Lower lobe of right lung (tissue), 2 donors: ENCODE results near the gene OLIG1. TPM values are rescaled to one million over a fixed set of nuclear protein-coding genes. Genes with fewer than 3 reads are reported as not detected.

Source experiments
- ATAC-seq, 2 donors: fragments of 200-7000 bp; cut with Tn5 transposase; one replicate each; pipeline ENCODE4 v1.9.1; 2020 to 2022; ENCODE audit warnings: mild to moderate bottlenecking in 2 of 2, moderate library complexity in 2 of 2
- DNase-seq: peaks from one replicate; pipeline ENCODE4 v3.0.0-alpha.2; 2020
- H3K27ac ChIP-seq: fragments of 200-600 bp; one replicate; pipeline ENCODE4 v1.8.0; 2022
- H3K27me3 ChIP-seq: fragments of 200-600 bp; one replicate; pipeline ENCODE4 v1.8.0; 2022; ENCODE audit warnings: low read depth
- H3K36me3 ChIP-seq: fragments of 200-600 bp; one replicate; pipeline ENCODE4 v1.8.0; 2022; ENCODE audit warnings: mild to moderate bottlenecking
- H3K4me1 ChIP-seq: fragments of 200-600 bp; one replicate; pipeline ENCODE4 v1.8.0; 2022
- H3K4me3 ChIP-seq: fragments of 200-600 bp; one replicate; pipeline ENCODE4 v1.8.0; 2022; ENCODE audit warnings: mild to moderate bottlenecking
- H3K9me3 ChIP-seq: fragments of 200-600 bp; one replicate; pipeline ENCODE4 v1.8.0; 2022
- intact Hi-C: fragments of 100-400 bp; cut with DNase I; formaldehyde crosslinking; loops from one replicate; pipeline ENCODE4 v1.11.0; 2022
- long read RNA-seq: library from polyadenylated mRNA; unstranded; transcript quantifications from one replicate; pipeline ENCODE4 v2.0.0, GENCODE V29; 2021
- total RNA-seq: library from RNA; stranded (reverse); fragmentation: NEBNext Ultra II Directional; extraction: Animal tissue kit (Norgen Biotek cat#: 25700); gene quantifications from one replicate; pipeline ENCODE4 v1.2.1, GENCODE V29; 2021
- TF ChIP-seq, protein P1 (sequence below): fragments of 200-600 bp; IDR thresholded peaks from one replicate; pipeline ENCODE4 v1.8.0; 2022; ENCODE audit warnings: antibody characterized with exemption, mild to moderate bottlenecking
- donor health status: DM: no; HTN: yes; CAD: no; lungs with severe emphysema.

The OLIG1 gene, protein sequence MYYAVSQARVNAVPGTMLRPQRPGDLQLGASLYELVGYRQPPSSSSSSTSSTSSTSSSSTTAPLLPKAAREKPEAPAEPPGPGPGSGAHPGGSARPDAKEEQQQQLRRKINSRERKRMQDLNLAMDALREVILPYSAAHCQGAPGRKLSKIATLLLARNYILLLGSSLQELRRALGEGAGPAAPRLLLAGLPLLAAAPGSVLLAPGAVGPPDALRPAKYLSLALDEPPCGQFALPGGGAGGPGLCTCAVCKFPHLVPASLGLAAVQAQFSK
- 0.59 TPM for total RNA-seq
- long read RNA-seq, partial matches to known transcripts: 0 of 4 reads
- long read RNA-seq, other reads (novel, unspliced or antisense): 0 of 4 reads

DNA sequence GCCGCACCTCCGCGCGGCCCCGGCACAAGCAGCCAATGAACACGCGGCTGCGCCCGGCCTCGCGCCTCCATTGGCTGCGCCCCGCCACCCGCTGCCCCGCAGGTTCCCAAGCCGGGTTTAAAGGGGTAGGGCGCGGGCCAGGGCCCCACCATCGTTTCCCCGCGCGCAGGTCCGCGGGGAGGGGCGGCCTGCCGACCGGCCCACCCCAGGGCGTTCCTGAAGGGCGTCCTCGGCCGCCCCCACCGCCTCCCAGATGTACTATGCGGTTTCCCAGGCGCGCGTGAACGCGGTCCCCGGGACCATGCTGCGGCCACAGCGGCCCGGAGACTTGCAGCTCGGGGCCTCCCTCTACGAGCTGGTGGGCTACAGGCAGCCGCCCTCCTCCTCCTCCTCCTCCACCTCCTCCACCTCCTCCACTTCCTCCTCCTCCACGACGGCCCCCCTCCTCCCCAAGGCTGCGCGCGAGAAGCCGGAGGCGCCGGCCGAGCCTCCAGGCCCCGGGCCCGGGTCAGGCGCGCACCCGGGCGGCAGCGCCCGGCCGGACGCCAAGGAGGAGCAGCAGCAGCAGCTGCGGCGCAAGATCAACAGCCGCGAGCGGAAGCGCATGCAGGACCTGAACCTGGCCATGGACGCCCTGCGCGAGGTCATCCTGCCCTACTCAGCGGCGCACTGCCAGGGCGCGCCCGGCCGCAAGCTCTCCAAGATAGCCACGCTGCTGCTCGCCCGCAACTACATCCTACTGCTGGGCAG lies at the start of gene OLIG1:
OLIG1 (plus strand) TSS at position 148 of the 750 bp plus-strand sequence; CDS start at position 254, 106 bp downstream.
- intact Hi-C loops: no loop called here
- Histone ChIP-seq H3K9me3 (no peaks in the 10 kb centered on the region), H3K4me3 (peak within 1 kb of the TSS; percentile 53), H3K27ac (no peak within 1 kb of the TSS), H3K4me1 (peaks cover 25% of the 10 kb centered on the region), H3K27me3 (peaks cover 86% of the 10 kb centered on the region), H3K36me3 (no peaks in the 10 kb centered on the region)
- ATAC-seq (peak; percentile 83 to 90), DNase-seq (peak; percentile 73)
- TF ChIP-seq, protein P1, sequence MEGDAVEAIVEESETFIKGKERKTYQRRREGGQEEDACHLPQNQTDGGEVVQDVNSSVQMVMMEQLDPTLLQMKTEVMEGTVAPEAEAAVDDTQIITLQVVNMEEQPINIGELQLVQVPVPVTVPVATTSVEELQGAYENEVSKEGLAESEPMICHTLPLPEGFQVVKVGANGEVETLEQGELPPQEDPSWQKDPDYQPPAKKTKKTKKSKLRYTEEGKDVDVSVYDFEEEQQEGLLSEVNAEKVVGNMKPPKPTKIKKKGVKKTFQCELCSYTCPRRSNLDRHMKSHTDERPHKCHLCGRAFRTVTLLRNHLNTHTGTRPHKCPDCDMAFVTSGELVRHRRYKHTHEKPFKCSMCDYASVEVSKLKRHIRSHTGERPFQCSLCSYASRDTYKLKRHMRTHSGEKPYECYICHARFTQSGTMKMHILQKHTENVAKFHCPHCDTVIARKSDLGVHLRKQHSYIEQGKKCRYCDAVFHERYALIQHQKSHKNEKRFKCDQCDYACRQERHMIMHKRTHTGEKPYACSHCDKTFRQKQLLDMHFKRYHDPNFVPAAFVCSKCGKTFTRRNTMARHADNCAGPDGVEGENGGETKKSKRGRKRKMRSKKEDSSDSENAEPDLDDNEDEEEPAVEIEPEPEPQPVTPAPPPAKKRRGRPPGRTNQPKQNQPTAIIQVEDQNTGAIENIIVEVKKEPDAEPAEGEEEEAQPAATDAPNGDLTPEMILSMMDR: no peak

DNA sequence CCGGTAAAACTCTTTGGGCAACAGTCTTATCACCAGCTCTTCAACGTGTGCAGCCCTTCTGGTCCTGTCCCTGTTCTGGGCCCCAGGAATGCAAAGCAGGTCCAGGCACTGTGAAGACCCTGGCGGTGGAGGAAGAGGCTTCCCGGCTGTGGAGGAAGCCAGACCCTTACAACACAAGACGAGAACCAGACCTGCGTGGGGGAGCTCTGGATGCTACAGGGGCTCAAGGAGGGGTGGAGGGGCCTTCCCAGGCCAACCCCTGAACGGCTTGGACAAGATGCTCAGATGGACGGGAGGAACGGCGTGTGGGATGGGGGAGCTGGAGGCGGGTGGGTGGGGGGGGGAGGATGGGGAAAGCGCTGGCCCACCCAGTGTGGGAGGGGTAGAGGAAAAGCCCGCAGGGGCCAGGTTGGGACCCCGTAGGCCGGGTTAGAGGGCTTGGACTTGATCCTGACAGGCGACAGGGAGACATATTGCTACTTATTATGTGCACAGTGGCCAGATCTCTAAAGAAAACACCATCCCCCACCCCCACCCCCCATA lies 49.3 kb upstream of the OLIG1 start:
- Histone ChIP-seq H3K4me1 (peaks cover 32% of the 10 kb centered on the region), H3K27me3 (peaks cover 99% of the 10 kb centered on the region), H3K9me3 (no peaks in the 10 kb centered on the region), H3K4me3 (no peak overlapping the region), H3K36me3 (no peaks in the 10 kb centered on the region), H3K27ac (no peak overlapping the region)
- ATAC-seq (no peak), DNase-seq (no peak)
- intact Hi-C loops: no loop called here
- TF ChIP-seq, protein P1: no peak

DNA sequence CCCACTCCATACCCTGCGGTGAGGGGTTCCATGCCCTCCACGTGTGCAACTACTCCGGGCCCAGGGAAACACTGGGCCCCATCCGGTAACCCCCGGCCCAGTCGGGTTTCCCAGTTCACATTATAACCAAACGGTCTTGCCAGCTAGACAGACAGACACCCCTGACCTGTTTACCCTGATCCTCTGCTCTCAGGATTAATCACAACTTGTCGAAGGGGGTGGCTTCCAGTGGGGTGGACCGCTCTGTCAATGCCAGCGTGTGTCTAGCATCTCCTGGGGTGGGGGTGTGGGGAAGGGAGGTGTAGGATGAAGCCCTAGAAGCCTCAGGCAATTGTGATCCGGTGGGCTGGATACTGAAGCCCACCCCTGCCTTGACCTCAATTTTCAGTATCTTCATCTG lies 48.8 kb upstream of the OLIG1 start:
- Histone ChIP-seq H3K27ac (no peak overlapping the region), H3K4me3 (no peak overlapping the region), H3K9me3 (no peaks in the 10 kb centered on the region), H3K27me3 (peaks cover 99% of the 10 kb centered on the region), H3K36me3 (no peaks in the 10 kb centered on the region), H3K4me1 (peaks cover 37% of the 10 kb centered on the region)
- TF ChIP-seq, protein P1: no peak
- intact Hi-C loops: no loop called here
- no peak for ATAC-seq
- no peak for DNase-seq

DNA sequence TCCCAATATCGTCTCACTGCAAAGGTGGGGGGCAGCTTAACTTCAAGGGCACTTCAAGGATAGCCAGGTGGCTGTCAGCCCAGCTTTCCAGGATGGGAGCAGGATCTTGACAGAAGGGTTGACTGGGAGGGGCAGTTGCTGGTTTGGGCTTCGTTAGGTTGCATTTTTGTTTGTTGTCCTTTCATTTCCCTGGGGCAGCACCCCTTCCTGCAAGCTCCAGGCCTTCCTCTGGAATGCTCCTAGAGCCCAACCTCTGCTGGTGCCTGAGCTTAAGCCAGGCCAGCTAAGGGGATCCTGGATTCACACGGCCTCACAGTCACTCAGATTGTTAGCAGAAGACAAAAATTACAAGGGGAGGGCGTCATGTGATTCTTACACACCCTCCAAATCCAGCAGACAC lies 48.3 kb upstream of the OLIG1 start:
- no peak overlapping the region for H3K4me3 ChIP-seq
- H3K4me1 ChIP-seq: peaks cover 42% of the 10 kb centered on the region
- no peak for DNase-seq
- no peaks in the 10 kb centered on the region for H3K36me3 ChIP-seq
- intact Hi-C loops: no loop called here
- H3K9me3 ChIP-seq: no peaks in the 10 kb centered on the region
- no peak overlapping the region for H3K27ac ChIP-seq
- H3K27me3 ChIP-seq: peaks cover 99% of the 10 kb centered on the region
- no peak for ATAC-seq
- TF ChIP-seq, protein P1: no peak

DNA sequence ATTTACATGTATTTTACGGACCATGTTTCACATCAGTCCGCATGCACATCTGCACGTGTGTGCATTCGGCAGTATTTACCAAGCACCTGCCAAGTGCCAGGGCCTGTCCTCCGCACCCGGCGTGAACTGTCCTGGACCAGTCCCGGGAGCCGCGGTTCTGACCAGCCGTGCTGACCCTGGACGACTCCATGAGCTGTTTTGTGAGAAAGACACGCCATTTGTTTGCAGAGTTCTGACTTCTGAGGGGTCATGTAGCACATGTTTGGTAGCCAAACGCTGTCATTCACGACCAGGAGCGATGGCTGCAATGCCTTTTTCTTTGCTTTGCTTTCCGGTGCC lies 47.5 kb upstream of the OLIG1 start:
- TF ChIP-seq, protein P1: no peak
- DNase-seq (no peak), ATAC-seq (no peak)
- intact Hi-C loops: no loop called here
- Histone ChIP-seq H3K9me3 (no peaks in the 10 kb centered on the region), H3K4me3 (no peak overlapping the region), H3K27ac (no peak overlapping the region), H3K36me3 (no peaks in the 10 kb centered on the region), H3K27me3 (peaks cover 99% of the 10 kb centered on the region), H3K4me1 (peaks cover 46% of the 10 kb centered on the region)
